ENCODE measurements around the gene OR52A1.

The OR52A1 gene

GRCh38 chr11:5096011-5096410, 58.5 kb downstream of the OR52A1 start:
- no CpG with 5 or more reads among the region's 2 CpGs for WGBS, 2 experiments (ENCODE audit: insufficient coverage in 2 of 2)
- Histone ChIP-seq H3K36me3 (ENCODE audit: control insufficient read depth, insufficient read depth, low read length) (no peaks in the 10 kb centered on the region), H3K4me3 (ENCODE audit: extremely low read depth, insufficient read depth, low read length, poor library complexity, severe bottlenecking) (no peak overlapping the region), H3K27ac (ENCODE audit: low read depth, low read length, severe bottlenecking) (no peak overlapping the region), H3K9me3 (ENCODE audit: control insufficient read depth, low read length) (no peaks in the 10 kb centered on the region), H3K4me1 (ENCODE audit: control insufficient read depth, insufficient read depth, low read length, poor library complexity, severe bottlenecking) (no peaks in the 10 kb centered on the region)
